HG03571 (cell line): ENCODE data around the gene PTPN7.
"Not testable (repeated sequence)": the region's sequence is repeated elsewhere in the genome, so short reads cannot be mapped to it uniquely, and the experiment has no call there.

Experiments used
- ATAC-seq: cut with Tn5 transposase; IDR thresholded peaks from one replicate; pipeline ENCODE4 v1.9.1; 2021; ENCODE audit not compliant: unreplicated experiment

PTPN7 gene

GRCh38 chr1:202154148-202154765, 6.1 kb downstream of the PTPN7 start:
- ATAC-seq: no peak

- no peak for ATAC-seq
These were observed 7.1 kb downstream of the PTPN7 start for GRCh38 chr1:202153284-202153683.

DNA sequence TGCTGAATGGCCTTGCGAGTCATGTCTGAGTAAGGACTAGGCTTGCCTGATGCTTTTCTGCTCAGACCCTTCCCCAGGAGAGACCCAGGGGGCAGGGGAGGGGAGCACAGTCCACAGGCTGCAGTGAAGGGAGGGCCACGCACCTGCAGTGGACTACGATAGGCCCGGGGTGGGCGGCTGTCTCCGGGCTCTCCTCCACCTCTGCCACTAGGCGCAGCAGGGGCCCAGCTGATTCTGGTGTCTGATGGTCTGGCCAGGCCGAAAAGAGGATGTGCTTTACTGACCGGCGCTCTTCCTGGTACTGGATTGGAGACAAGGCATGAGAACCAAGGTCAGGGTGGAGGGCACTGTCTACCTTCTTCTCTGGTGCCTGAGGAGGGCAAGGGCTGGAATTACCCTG, 8.0 kb downstream of the PTPN7 start:
- ATAC-seq: no peak

DNA sequence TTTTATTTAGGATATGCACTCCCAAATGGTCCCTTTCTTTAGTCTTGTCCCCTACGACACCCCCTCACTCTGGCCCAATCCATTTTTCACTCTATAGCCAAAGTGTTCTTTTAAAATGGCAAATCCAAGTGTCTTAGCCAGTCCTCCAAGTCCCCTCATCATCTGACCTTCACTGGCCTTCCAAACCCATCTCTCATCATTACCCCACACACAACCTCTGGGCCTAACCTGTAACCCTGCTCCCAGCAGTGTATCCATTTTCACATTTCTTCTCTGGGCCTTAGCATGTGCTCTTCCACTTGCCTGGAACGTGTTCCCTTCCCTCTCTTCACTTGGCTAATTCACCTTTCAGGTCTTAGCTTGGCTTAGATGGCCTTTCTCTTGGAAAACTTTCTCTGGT, 9.4 kb downstream of the PTPN7 start:
- ATAC-seq: no peak

GRCh38 chr1:202150602-202151001, 9.8 kb downstream of the PTPN7 start:
- ATAC-seq: no peak

- ATAC-seq: no peak
These were observed 10.2 kb downstream of the PTPN7 start for GRCh38 chr1:202150187-202150586.

DNA sequence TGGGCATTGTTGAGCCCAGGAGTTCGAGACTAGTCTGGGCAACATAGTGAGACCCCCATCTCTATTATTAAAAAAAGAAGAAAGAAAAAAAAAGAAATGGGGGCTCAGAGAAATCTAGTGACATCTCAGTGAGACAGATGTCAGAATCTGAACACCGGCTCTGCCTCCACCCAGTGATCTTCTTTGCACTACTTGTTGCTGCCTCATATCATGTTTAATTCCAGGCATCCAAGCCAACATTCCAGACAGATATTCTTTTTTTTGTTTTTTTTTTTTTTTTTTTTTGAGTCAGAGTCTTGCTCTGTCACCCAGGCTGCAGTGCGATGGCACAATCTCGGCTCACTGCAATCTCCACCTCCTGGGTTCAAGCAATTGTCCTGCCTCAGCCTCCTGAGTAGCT, 10.8 kb downstream of the PTPN7 start:
- ATAC-seq: no peak

GRCh38 chr1:202148391-202148790, 12.0 kb downstream of the PTPN7 start:
- ATAC-seq: no peak

- ATAC-seq: no peak
These were observed 13.4 kb downstream of the PTPN7 start for GRCh38 chr1:202146993-202147392.

DNA sequence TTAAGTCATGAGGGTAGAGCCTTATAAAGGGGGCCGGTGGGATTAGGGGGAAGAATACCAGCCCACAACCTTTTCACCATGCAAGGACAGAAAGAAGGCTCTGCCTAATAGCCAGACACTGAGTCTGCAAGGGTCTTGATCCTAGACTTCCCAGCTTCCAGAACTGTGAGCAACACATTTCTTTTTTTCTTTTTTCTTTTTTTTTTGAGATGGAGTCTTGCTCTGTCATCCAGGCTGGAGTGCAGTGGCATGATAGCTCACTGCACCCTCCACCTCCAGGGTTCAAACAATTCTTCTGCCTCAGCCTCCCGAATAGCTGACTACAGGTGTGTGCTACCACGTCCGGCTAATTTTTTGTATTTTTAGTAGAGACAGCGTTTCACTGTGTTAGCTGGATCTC, 14.1 kb downstream of the PTPN7 start:
- no peak for ATAC-seq

GRCh38 chr1:202145744-202146140, 14.7 kb downstream of the PTPN7 start:
- ATAC-seq: not testable (repeated sequence)

- ATAC-seq: no peak
These were observed 15.2 kb downstream of the PTPN7 start for GRCh38 chr1:202145068-202145743.

DNA sequence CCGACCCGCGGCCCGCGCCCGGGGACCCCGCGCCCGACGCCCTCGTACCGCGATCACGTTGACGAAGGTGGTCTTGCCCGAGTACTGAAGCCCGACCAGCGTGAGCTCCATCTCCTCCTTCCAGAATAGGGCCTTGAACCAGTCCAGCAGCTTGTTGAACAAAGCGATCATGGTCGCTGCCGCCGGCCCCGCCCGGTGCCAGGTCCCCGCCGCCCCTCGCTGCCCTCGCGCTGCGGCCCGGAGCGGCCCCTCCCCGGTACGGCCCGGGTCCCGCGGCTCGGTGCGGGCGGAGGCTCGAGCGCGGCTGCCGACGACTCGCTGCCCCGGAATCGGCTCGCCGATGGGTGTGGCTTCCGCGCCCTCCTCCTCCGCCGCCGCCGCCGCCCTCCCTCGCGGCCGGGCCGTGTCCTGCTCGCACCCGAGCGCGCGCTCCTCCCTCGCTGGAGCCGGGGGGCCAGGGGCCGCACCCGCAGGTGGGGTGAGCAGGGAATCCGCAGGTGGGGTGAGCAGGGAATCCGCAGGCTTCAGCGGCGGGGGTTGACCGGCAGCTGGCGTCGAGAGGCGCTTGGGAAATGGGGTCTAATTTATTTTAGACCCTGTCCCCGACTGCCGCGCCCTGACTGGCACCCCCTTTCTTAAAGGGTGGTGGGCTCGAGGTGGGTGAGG, 15.9 kb downstream of the PTPN7 start, which contains the start of gene ARL8A:
Gene ARL8A (minus strand): TSS at position 336 of the 666 bp plus-strand sequence. CDS start 165 bp downstream, at position 171.
- ATAC-seq: peak; percentile 56

- ATAC-seq: peak; percentile 33
These were observed 16.5 kb downstream of the PTPN7 start for GRCh38 chr1:202143768-202144401.

DNA sequence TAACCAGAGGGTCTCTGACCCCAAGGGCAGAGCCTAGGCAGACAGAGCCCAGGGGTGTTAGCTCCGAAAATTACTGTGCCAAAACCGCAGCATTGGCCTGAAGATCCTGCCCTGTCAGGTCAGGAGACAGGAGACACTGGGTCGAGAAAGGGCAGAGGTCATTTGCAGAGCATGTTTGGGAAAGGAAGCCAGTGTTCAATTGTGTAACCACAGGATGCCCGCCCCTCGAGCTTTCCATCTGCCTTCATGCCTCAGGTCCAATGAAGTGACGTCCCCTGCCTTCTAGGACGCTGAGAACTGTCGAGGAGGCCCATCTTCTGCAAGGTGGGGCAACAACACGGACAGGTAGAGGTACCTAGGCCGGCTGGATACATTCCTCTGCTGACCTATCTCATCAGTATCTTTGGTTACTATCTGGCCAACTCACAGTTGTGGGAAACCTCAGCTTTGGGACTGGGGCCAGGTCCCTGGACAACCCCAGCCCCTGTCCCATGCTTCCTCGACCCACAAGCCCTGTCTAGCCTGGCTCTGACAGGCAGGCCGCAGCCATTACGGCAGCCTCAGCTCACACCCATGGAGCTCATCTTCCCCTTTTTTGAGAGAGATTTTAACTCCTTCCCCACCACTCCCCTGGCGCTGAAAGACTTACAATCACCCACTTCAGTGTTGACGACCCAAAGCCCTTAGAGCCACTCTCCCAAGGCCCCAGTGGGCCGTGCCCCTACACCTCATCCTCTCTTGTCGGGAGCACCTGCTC, 17.2 kb downstream of the PTPN7 start:
- ATAC-seq: peak; percentile 22

DNA sequence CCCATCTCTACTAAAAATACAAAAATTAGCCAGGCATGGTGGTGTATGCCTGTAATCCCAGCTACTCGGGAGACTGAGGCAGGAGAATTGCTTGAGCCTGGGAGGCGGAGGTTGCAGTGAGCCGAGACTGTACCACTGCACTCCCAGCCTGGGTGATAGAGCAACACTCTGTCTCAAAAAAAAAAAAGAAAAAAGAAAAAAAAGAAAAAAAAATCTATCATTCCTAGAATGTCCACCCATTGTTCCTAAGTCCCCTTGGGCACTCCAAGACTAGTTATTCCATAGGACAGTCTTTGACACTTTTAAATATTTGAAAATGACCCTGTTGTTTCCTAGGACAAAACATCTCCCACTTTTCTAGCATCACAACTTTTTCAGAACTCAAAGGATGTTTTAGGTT, 18.9 kb downstream of the PTPN7 start:
- ATAC-seq: not testable (repeated sequence)

DNA sequence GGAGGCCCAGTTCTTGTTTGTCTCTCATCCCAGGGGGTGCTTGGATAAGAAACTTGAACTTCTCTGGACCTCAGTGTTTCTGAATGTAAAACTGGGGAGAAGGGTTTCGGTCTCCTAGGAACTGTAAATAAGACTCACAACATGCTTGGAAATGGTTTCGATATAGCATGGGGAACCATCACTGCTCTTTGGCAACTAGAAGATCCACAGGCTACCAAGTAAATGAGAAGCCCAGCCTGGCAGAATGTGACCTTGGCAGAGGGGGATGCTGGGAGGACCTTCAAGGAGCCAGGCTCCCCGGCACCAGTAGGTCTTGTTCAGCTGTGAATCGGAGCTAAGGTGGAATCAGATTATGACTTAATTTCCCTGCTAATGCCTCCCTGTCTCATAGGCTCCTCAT, 19.6 kb downstream of the PTPN7 start:
- no peak for ATAC-seq

DNA sequence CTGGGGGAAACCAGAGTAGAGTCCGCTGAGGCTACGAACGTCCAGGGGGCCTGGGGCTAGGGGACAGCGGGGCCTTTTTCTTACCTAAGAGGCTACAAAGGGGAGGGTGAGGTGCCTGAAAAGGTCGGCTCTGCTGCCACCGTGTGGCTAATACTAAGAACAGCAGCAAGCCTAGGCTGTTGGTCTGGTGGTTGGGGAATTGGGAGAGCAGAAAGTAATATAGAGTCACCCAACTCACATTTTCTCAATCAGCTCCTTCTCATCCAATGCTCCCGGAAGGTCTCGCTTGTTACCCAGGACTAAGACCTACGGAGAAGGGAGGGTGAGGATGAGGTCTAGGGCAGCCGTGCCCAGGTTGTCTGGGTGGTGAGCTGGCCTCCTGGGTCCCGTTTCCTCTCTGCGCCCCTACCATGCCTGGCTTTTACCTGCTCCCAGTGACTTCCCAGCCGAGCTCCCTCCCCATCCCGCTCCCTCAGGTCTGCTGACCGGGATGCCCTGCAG, 25.1 kb downstream of the PTPN7 start:
- peak; percentile 65 for ATAC-seq

DNA sequence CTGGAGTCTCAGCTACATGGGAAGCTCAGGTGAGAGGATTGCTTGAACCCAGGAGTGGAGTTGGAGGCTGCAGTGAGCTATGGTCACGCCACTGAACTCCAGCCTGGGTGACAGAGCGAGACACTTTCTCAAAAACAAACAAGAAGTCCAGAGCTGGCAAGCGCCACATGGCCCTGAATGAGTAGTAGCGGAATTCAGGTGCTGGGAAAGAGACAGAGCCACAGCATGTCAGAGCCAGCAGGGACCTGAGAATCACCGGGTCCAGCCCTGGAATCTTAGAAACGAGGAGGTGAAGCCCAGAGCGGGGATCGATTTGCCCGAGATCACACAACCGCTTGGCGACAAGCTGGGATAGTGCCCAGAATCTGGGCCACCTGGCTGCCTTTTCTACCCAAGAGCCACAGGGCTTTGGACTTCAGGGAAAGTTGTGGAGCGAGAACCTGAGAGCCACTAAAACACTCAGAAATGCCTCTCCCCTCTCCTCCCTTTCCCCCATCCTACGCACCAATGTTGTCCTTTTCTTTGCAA, 25.7 kb downstream of the PTPN7 start:
- no peak for ATAC-seq

DNA sequence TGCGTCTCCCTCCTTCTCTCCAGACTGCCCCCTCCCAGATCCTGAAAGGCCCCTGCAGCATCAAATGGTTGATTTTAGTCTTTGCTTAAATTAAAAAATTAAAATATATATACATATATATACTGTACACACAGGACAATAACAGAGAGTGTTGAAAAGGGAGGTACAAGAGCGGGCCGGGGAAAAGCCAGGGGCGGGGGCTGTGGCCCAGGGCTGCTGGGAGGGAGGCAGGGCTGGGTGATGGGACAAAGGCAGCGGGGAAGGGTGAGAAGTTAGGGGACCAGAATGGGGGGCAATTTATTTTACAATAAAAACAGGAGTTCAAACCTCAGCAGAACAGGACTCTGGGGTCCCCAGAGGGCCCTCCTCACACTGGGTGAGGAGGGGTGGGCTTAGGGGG, 26.4 kb downstream of the PTPN7 start:
- ATAC-seq: no peak

DNA sequence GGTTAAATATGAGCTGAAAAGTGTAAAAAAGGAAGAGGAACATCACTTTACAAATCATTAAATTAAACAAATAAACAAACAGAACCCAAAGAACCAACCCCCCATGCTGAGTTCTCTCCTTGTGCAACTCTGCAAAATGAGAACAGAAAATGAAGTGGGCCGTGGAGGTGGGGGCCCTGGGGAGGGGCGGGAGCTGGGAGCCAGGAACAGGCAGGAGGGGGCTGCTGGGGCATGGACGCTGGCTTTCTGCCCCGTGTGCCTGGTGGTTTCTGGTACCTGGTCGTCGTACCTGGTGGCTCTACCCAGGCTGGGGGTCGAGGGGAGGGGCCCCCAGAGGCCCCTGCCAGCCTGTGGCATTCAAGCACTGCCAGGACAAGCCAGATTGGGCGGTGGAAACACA, 26.9 kb downstream of the PTPN7 start:
- no peak for ATAC-seq
